Ovary (tissue), 3 donors: ENCODE measurements around the gene OPHN1.

ENCODE experiments used
- EP300 ChIP-seq: sonication (generic); formaldehyde crosslinking; IDR thresholded peaks from one replicate; pipeline ENCODE4 v1.6.1; 2017; ENCODE audit warnings: antibody characterized with exemption
- POLR2A ChIP-seq: fragments of 450-650 bp; IDR thresholded peaks from one replicate; pipeline ENCODE4 v1.6.1; 2017; ENCODE audit warnings: antibody characterized with exemption, mild to moderate bottlenecking, moderate library complexity
- TF ChIP-seq, protein P1 (sequence below), 3 donors: fragments of 450-650 bp in 2 of 3; fragments of 200-600 bp in 1 of 3; IDR thresholded peaks; one replicate each; pipeline versions ENCODE4 v1.5.1 to v1.8.0; 2016 to 2022; ENCODE audit warnings: antibody characterized with exemption in 3 of 3, mild to moderate bottlenecking in 1 of 3
- donor health status: DM: no; HTN: no; CAD: no.

DNA sequence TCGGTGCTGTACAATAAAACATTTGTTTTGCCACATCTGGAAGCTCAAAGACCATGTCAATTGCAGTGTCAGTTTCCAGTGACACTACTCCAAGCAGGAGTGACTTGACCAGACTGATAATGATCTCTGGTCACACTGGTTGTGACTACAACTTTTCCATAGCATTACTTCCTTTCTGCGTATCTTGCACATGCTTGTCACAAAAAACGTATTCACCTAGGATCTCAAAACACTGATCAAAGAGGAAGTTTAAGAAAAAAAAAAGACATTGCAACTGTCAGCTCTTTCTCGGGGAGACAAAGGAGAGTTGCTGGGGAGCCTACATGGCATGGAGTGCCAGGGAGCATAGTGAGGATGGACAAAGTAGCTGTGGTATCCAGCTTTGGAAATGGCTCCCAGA lies 60.6 kb downstream of the OPHN1 start:
- TF ChIP-seq, protein P1, sequence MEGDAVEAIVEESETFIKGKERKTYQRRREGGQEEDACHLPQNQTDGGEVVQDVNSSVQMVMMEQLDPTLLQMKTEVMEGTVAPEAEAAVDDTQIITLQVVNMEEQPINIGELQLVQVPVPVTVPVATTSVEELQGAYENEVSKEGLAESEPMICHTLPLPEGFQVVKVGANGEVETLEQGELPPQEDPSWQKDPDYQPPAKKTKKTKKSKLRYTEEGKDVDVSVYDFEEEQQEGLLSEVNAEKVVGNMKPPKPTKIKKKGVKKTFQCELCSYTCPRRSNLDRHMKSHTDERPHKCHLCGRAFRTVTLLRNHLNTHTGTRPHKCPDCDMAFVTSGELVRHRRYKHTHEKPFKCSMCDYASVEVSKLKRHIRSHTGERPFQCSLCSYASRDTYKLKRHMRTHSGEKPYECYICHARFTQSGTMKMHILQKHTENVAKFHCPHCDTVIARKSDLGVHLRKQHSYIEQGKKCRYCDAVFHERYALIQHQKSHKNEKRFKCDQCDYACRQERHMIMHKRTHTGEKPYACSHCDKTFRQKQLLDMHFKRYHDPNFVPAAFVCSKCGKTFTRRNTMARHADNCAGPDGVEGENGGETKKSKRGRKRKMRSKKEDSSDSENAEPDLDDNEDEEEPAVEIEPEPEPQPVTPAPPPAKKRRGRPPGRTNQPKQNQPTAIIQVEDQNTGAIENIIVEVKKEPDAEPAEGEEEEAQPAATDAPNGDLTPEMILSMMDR (IDR thresholded peaks at IDR 0.05): no peak
- TF ChIP-seq POLR2A (no peak), EP300 (no peak)
